NCI-H1436 treated with DMSO at 0.1 percent for 48 hours (cell line): ENCODE measurements around the gene ZC3H12D.
"Not testable (repeated sequence)": the region's sequence is repeated elsewhere in the genome, so short reads cannot be mapped to it uniquely, and the experiment has no call there.

Experiments
- DNase-seq: peaks from one replicate; lab custom pipeline; 2025; lab: John Stamatoyannopoulos, UW

The ZC3H12D gene

DNA sequence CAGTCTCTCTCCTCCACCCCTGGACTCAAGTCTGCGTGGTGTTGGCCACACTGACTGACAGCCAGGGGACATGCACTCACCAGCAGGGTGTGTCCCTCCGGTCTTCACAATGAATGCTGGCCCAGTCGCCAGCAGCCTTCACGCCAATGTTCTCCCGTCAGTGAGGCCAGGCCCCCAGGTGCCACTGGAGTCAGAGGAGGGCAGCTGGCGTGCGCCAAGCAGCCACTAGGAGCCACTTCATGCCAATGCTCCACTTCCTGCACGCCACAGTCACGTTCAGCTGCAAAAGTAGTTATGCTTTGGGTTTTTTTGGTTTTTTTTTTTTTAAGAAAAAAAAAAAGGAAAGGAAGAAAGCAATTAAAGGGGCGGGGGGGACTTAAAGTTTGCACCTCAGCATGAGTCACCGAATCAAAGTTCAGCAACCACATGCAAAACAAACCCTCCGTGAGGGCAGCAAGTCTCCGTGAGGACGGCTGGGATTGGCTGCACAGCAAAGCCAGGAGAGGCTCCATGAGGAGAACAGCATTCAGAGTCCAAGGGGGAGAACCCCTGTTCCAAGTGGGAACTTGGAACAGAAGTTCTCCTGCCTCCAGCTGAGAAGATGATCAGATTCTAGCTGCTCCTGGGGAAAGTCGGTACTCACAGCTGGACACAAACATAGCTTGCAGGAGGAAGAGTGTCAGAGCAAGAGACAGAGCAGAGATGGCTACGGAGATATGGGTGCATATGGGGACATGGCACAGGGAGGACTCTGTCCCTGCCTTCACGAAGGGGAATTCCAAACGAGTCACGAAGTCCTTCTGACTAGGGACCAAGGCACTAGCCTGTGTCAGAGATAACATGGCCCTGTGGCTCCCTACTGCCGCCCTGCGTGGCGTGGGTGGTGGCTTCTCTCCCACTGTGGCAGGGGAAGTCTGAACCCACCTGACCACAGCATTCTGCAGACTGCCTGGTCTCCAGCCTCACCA is at the start of gene ZC3H12D:
ZC3H12D (minus strand) TSS at position 282 of the 968 bp plus-strand sequence. CDS start 10,471 bp downstream, outside the sequence.
- DNase-seq = no peak

DNA sequence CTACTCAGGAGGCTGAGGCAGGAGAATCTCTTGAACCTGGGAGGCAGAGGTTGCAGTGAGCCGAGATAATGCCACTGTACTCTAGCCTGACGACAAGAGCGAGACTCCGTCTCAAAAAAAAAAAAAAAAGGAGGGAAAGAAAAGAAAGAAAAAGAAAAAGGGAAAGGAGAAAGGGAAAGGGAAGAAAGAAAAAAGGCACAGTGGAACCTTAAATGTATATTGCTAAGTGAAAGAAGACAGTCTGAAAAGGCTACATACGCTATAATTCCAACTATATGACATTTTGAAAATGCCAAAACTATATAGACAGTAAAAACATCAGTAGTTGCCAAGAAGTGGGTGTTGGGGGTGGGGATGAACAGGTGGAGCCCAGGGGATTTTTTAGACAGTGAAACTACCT is 44.8 kb upstream of the ZC3H12D start:
- DNase-seq = no peak

DNA sequence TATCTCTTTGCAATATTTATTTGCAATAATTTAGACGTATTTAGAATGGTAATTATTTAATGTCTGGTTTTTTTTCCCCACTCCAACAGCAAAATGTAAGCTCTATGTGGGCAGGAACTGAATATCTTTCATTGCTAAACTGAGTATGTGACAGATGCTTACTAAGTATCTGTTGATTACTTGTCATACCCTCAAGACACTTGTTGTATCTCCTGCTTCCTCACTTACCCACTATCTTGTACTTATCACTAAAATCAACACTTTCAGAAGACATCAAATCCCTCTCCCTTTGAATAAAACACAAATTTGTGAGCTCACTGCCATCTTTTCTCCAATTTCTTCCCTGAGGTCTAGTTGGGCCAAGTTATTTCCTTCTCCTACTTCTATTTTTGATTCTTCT is 30.7 kb upstream of the ZC3H12D start:
- no peak for DNase-seq

DNA sequence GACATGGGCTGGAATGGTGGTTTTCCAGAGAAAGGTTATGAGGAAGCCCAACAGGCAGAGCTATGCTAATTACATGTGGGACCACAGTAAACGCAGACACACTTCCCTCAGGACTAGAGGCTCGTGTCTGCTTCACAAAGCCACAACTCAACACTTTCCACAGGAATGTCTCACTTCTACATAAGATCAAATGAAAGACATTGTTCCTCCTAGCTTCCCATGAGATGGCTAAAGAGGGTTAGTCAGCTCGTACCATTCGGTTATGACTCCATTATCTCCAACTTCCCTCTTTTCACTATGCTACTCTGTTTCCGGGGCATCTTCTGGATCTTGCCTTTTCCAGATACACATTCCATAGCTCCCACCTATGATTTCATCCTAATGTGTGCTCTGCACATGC is 29.1 kb upstream of the ZC3H12D start:
- DNase-seq = no peak

DNA sequence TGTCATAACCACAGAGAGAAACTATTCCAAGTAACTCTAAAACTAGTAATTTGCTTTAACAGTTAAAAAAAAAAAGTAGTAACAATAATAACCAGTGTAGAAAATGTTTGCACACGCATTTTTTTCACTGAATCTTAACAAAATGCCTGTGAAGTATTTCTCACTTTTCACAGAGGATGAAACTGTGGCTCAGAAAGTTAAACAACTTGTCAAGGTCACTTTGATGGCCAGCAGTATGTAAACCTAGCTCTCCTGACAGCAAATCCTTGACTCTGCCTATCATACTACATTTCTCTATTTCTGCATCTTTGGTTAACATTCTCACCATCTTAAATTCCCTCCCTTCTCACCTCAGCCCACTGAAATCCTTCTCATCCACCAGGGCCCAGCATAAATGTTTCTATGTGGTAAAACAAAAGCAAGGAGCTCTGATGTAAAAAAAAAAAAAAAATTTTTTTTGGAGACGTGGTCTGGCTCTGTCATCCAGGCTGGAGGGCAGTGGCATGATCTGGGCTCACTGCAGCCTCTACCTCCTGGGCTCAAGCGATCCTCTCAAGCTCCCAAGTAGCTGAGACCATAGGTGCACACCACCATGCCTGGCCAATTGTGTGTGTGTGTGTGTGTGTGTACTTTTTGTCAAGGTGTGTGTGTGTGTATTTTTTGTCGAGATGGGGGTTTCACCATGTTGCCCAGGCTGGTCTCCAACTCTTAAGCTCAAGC is 26.1 kb upstream of the ZC3H12D start:
- DNase-seq = no peak

DNA sequence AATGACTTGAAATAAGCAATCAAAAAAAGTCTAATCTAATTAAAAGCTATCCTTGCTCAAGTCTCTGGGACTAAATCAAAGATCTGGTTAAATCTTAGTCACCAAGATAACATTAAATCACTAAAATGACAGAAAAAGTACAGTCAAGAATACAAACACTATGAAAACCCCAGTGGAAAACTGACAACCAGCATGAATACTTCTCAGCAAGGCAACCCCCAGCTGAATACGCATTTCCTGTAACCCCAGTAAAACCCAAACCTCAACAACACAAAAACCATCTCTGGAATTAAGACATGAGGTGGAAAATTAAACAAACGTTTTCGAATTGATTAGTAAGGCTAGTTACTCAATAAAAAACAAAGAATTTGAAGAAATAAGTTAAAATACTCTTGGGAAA is 23.7 kb upstream of the ZC3H12D start:
- DNase-seq = no peak

DNA sequence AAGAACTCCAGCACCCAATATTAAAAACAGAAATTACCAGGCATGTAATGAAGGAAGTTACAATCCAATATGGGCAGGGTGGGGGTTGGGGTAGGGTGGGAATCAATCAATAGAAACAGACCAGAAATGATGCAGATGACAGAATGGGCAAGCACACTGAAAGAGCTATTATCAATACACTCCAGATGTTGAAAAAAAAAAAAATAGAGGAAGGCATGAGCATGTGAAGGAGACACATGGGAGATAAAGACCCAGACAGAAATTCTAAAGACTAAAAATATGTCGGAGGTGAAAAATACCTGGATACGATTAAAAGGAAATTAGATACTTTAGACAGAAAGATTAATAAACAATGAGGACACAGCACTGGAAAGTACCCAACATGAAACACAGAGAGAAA is 19.1 kb upstream of the ZC3H12D start:
- no peak for DNase-seq

DNA sequence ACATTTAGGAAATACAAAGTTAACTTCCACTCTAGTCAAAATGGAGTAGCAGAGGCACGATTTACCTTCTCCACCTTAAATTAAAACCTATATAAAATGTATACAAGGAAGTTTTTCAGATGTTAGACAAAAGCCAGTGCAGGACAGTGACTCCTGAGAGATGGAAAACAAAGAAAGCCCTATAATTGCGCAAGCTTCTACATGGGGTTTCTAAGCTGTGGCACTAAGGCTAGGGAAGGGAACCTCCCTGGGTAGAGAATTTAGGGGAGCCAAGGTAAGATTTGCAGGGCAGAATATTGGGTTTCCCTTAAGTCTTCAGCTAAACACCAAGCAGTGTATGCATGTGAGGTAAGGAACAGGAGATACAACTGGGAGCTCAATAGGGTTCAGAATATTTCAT is 18.5 kb upstream of the ZC3H12D start:
- no peak for DNase-seq

DNA sequence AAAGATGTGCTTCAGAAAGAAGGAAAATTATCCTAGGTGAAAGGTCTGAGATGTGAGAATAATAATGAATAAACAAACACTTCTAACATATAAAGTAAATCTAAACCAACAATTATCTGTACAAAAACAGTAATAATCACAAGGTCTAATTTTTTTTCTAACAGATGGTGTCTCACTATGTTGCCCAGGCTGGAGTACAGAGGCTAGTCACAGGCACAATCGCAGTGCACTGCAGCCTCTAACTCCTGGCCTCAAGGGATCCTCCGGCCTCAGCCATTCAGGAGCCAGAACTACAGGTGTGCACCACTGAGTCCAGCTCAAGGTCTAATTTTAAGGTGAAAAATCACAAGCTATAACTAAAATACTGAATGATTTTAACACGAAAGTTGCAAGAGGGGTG is 17.0 kb upstream of the ZC3H12D start:
- no peak for DNase-seq

DNA sequence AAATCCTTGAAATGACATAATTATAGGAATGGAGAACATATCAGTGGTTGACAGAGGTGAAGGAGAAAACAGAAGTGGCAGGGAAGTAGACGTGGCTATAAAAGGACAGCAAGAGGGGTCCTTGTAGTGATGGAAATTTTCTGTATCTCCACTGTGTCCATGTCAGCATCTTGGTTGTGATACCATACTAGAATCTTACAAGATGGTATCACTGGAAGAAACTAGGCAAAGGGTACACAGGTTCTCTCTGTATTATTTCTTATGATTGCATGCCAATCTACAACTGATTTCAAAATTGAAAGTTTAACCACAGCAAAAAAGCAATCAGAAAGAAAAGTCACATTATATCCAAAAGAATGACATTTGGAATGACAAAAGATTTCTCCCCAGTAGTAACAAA is 16.4 kb upstream of the ZC3H12D start:
- no peak for DNase-seq

DNA sequence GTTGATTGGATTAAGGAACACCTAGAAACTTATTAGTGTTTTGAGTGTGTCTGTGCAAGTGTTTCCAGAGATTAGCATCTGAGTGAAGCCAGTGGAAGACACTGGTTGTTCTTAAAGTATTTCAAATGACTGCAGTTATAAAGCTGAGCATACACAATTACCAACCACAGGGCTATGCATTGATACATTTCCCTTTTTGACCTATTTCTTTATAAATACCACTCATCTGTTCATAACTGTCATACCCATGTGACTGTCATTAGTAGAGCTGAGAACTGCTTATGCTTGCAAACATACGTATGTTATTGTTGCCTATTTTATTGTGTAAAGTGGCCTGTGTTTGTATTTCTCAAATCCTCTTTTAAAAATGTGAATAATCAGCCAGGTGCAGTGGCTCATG is 15.3 kb upstream of the ZC3H12D start:
- DNase-seq = no peak

DNA sequence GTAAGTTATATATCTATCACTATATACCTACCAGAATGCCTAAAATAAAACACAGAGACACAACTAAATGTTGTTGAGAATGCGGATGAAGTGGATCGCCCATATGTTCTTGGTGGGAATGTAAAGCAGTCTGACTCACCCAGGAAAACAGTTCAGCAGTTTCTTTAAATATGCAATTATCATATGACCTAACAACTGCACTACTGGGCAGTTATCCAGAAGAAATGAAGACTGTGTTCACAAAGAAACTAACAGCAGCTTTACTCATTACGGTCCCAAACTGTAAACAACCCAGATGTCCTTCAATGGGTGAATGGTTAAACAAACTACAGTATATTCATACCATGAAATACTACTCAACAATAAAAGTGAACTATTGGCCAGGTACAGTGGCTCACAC is 14.3 kb upstream of the ZC3H12D start:
- DNase-seq = no peak

DNA sequence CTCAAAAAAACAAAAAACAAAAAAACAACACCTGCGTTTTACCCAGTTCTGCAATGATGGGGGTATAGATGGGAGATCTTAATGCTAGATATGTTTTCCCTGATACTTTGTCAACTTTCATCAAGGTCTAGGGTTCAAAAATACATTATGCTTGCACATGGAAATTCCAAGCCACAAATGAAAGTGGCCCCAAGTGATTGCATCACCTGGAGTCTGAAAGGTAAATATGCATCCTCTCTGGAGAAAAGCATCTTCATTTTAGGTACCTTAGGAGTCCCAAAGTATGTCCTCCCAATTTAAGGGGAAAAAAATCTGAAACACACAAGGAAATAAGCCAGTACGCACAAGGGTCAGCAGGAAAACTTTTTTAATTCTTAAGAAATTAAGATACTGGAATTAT is 12.6 kb upstream of the ZC3H12D start:
- no peak for DNase-seq

DNA sequence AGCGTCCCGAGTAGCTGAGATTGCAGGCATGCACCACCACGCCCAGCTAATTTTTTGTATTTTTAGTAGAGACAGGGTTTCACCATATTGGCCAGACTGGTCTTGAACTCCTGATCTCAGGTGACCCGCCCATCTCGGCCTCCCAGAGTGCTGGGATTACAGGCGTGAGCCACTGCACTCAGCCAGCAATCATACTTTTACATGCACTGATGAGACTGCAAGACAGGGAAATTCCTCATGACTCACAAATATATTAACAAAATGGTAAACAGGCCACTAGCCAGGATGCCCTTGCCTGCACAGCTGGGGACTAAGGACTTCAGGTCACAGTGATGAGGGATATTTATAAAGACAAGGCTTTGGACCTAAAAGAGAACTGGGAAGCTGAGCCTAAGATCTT is 11.8 kb upstream of the ZC3H12D start:
- DNase-seq = not testable (repeated sequence)

DNA sequence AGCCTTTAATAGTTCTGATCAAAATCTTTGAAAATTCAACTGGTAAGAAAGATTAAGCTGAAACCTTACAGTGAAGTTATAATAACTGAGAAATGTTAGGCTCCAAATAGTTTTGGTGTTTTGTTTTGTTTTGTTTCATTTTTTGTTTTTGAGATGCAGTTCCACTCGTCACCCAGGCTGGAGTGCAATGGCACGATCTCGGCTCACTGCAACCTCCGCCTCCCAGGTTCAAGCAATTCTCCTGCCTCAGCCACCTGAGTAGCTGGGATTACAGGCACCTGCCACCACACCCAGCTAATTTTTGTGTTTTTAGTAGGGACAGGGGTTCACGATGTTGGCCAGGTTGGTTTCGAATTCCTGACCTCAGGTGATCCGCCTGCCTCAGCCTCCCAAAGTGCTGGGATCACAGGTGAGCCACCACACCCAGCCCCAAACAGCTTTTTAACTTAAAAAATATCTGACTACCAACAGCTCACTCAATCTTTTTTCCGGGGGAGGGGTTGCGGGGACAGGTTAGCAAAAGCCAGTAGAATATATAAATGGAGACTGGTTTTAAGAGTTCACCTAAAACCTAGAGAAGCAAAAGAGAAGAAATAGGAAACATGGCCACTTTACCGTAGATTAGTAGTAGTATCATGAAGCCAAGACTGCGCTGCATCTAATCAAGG is 10.7 kb upstream of the ZC3H12D start:
- DNase-seq = not testable (repeated sequence)

DNA sequence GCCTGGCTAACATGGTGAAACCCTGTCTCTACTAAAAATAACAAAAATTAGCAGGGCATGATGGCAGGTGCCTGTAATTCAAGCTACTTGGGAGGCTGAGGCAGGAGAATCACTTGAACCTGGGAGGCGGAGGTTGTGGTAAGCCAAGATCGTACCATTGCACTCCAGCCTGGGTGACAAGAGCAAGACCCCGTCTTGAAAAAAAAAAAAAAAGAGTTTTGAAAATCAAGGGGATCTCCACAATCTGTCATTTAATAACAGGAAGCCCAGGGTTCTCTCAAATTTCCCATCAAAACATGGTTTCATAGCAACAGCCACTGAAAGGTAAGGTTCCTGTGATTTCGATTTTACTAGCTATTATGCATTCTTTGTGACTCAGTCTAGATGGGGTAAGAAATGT is 10.0 kb upstream of the ZC3H12D start:
- DNase-seq = not testable (repeated sequence)

DNA sequence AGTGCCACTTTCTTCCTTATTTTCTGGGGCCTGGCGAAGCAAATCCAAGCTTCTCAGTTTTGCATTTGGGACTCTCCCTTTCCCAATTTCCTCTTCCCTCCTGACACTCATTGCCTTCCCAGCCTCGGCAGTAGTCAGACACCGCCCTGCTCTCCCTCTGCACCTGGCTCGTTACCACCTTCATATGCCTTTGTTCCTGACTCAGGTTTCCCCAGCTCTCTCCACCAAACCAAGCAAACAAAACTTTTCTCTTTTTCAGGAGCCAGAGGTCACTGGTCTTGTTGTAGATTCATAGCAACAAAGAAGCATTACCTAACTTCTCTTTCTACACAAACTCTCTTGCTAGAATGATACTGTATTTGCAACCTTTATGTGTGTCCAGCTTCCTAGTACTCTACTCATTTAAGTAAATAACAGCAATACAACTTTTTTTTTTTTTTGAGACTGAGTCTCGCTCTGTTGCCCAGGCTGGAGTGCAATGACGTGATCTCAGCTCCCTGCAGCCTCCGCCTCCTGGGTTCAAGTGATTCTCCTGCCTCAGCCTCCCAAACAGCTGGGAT is 9.0 kb upstream of the ZC3H12D start:
- no peak for DNase-seq

DNA sequence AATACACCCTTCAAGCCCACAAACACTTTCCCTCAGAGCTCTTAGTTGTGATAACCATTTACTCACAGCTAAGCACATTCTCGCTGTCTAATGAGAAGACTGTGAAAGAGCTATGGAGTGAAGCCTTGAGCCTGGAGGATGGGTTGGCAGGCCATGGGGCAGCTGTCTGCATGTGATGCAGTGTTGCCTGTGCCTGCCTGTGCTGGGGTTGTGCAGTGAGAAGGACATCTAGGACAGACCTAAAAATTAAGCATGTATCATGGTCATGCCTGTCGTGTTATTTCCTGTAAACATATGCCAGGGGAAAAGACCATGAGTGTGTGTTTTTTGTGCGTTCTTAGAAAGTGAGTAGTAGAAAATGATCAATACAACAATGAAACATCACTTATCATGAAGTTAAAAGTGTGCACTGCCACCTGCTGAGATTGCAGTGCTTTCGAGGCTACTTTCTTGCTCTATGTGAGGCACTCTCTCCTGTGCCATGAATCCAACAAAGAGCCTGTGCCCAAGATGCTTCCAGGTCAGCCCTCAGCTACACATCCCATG is 8.1 kb upstream of the ZC3H12D start:
- DNase-seq = no peak

DNA sequence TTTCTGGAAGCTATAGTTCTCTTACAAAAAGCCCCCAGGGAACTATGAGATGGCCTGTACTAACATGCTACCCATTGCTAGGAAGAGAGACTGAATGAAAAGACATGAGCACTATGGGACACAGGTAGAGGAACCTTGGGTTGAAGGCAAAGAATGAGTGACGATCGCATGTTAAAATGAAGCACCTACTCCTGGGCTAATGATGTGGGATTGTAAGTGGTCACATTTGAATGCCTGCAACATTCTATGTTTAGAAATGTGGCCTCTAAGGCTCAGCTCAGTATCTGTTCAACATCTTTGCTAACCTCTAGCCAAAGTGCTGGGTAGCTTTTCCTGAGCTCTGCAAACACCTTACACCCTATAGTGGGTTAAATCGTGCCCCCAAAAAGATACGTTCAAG is 5.2 kb upstream of the ZC3H12D start:
- DNase-seq = no peak

DNA sequence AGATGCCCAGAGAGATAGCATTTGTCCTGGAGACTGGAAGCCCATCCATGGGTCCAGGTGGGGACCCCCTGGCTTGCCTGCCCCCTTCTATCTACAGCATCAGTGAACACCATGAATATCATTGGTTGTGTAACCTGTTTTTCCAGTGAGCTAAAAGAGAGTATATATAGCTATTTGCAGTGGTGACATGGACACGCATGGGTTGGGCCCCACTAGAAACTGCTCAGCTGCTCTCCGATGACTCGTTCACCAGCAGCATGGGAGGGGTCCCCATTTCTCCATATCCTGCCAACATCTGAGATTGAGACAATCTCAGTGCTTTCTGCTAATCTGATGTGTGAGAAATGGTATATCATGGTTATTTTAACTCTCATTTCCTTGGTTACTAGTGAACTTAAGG is 4.0 kb upstream of the ZC3H12D start:
- DNase-seq = no peak

DNA sequence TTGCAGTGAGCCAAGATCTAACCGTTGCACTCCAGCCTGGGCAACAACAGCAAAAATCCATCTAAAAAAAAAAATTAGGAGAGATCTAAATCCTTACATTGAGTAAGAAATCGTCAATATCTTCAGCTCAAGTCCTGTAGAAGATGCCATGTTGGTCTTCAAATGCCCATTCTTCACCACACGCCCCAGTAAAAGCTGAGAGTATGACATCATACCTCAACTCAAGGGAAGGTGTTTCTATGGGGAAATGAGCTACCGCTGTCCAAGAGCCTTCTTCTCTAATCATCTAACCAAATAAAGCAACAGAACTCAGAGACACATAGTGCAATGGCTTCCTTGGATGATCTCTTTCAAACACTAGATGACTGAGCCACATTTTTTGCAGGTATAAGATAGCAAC is 2.5 kb upstream of the ZC3H12D start:
- DNase-seq = no peak
